GM06990 (cell line): ENCODE results near the gene STK39.

Source experiments
- DNase-seq: peaks from one replicate; pipeline ENCODE4 v3.0.0-alpha.2; 2011; ENCODE audit not compliant: insufficient read length; ENCODE audit errors: extremely low read depth
- H3K27me3 ChIP-seq: replicated peaks from 2 replicates; pipeline ENCODE4 v1.6.0; 2011; ENCODE audit warnings: low read length; ENCODE audit not compliant: control insufficient read depth, insufficient read depth
- H3K36me3 ChIP-seq: 2 replicates; pipeline ENCODE4 v1.5.1; 2011; ENCODE audit warnings: low read length; ENCODE audit not compliant: control insufficient read depth, insufficient read depth
- H3K4me3 ChIP-seq: replicated peaks from 2 replicates; pipeline ENCODE4 v1.5.1; 2011; ENCODE audit warnings: low read depth, mild to moderate bottlenecking, control low read depth, low read length
- TF ChIP-seq, protein P1 (sequence below): IDR thresholded peaks from 2 replicates; pipeline ENCODE4 v1.5.1; 2011; ENCODE audit warnings: low read length, control low read depth, mild to moderate bottlenecking, inconsistent platforms; ENCODE audit not compliant: insufficient read depth, poor library complexity, severe bottlenecking

The STK39 gene

DNA sequence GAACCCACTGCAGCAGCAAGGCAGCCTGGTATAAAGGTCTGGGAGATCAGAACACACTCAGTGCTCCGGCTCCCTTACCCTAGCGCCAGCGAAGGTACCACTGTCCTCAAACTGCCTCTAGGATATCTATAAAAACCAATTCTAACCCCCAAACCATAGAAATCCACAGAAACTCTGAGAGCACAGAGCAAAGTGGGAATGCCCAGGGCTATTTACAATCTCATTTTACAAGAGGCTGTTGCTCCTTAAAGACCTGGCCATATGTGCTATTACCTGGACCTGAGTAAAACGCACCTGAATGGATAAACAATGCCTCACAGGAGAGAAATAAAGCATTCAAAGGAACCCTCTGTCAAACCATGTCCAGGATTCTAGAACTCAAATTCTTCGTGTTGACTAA is 4.3 kb downstream of the STK39 start:
- H3K4me3 ChIP-seq: no peak overlapping the region
- peaks cover 2% of the 10 kb centered on the region for H3K27me3 ChIP-seq
- DNase-seq: no peak
- no peaks in the 10 kb centered on the region for H3K36me3 ChIP-seq
- TF ChIP-seq, protein P1, sequence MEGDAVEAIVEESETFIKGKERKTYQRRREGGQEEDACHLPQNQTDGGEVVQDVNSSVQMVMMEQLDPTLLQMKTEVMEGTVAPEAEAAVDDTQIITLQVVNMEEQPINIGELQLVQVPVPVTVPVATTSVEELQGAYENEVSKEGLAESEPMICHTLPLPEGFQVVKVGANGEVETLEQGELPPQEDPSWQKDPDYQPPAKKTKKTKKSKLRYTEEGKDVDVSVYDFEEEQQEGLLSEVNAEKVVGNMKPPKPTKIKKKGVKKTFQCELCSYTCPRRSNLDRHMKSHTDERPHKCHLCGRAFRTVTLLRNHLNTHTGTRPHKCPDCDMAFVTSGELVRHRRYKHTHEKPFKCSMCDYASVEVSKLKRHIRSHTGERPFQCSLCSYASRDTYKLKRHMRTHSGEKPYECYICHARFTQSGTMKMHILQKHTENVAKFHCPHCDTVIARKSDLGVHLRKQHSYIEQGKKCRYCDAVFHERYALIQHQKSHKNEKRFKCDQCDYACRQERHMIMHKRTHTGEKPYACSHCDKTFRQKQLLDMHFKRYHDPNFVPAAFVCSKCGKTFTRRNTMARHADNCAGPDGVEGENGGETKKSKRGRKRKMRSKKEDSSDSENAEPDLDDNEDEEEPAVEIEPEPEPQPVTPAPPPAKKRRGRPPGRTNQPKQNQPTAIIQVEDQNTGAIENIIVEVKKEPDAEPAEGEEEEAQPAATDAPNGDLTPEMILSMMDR: no peak

DNA sequence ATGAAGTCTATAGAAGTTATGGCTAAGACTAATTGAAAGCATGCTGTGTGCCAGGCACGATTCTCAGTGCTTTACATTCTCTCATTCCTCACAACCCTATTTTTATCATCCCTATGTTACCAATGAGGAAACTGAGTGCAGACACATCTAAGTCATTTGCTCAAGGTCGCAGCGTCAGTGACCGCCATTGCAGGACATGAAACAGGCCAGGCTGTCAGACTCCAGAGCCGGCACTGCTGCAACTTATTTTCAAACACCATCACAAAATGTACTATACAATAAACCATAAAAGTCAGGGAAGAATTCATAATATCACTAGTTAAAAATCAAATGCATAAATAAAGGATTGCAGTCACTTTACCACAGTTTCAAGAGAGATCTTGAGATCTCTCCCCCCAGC is 5.6 kb downstream of the STK39 start:
- no peak for DNase-seq
- TF ChIP-seq, protein P1: no peak
- H3K27me3 ChIP-seq: peaks cover 2% of the 10 kb centered on the region
- H3K36me3 ChIP-seq: no peaks in the 10 kb centered on the region
- no peak overlapping the region for H3K4me3 ChIP-seq

DNA sequence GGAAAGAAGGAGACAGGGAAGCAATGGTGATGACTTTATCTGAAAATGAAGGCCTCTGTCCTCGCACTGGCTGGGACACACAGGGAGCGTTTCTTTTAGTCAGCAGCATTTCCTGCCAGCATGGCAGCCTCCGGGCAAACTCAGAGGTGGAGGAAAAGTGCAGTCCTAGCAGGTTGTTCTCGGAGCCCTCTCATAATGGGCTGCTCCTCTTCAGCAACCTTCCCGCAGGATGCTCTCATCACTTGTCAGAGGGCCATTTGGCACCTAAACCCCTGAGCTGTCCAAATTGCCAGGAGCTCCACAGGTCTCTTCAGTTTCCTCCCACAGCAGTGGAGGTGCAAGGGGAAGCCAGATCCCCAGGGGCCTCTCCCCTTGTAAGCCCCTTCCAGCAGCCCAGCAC is 6.2 kb downstream of the STK39 start:
- H3K4me3 ChIP-seq: no peak overlapping the region
- TF ChIP-seq, protein P1: no peak
- peaks cover 2% of the 10 kb centered on the region for H3K27me3 ChIP-seq
- no peak for DNase-seq
- no peaks in the 10 kb centered on the region for H3K36me3 ChIP-seq

DNA sequence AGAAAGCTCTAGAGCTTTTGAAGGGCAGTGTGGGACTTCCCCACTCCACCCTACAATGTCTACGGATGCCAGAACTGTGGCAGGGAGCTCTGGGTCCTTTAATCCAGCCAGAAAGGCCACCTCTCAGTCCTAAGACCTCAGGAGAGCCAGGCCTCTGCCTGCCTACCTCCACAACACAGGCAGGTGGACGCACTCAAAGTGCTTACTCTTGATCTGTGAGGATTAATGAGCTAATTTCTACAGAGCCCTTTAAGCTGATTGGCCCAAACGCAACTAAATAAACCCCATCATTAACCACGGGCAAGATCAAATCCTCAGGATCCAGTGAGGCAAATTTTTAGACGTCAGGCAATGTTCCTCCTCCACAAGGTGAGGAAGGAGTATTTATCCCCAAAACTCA is 8.1 kb downstream of the STK39 start:
- Histone ChIP-seq H3K27me3 (no peaks in the 10 kb centered on the region; the same call in 1 of the 2 replicates), H3K36me3 (no peaks in the 10 kb centered on the region), H3K4me3 (no peak overlapping the region)
- no peak for DNase-seq
- TF ChIP-seq, protein P1: no peak

DNA sequence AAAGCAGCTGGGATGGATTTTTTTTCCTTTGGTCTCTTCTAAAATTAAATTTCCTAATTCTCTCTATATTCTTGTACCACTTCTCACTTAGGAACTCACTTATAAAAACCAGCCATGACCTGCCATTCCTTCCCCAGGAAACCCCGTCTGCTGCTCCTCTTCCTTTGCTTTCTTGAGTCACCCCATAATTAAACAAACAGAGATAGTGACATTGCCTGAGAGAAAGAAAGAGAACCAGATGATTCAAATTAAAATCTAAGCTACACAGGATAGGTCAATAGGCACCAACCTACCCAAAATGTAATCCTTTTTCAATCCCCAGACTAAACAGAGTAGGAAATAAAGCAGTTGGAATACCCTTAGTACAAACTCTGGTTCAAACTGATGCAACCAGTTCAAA is 9.7 kb downstream of the STK39 start:
- no peaks in the 10 kb centered on the region for H3K36me3 ChIP-seq
- TF ChIP-seq, protein P1: no peak
- no peaks in the 10 kb centered on the region for H3K27me3 ChIP-seq
- DNase-seq: no peak
- H3K4me3 ChIP-seq: no peak overlapping the region

DNA sequence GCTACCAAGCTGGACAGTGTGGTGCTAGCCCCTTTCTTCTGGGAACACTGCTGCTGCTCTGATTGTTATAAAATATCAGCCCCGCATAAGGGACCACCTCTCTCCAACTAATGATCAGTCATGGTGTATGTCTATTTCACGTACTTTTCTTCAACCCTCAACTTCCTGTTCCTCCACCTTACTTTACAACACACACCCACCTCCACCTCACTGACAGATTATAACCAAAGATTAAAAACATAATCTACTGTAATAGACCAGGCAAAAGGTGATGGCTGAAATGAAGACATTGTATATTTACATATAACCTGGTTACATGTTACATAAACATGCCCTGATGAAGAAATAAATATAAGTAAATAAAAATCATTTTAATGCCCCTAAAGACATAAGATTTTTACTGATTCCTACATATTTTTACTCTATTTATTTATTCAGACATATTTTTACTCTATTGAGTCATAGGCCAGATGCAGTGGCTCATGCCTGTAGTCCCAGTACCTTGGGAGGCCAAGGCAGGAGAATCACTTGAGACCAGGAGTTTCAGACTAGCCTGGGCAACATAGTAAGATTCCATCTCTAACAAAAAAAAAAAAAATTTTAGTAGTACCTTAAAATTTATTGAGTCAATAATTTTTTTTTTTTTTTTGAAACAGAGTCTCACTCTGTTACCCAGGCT is 12.8 kb downstream of the STK39 start:
- TF ChIP-seq, protein P1: no peak
- Histone ChIP-seq H3K27me3 (no peaks in the 10 kb centered on the region), H3K4me3 (no peak overlapping the region), H3K36me3 (no peaks in the 10 kb centered on the region)
- no peak for DNase-seq
